Tibial nerve (tissue), 4 donors: ENCODE results near the gene CCNQ. TPM values are rescaled to one million over a fixed set of nuclear protein-coding genes. Genes with fewer than 3 reads are reported as not detected.

Source experiments
- DNase-seq, 2 donors: peaks; one replicate each; pipeline ENCODE4 v3.0.0-alpha.2; 2019; ENCODE audit warnings: low spot score in 2 of 2
- H3K27ac ChIP-seq, 4 donors: fragments of 200-600 bp; sonication (generic) in 3 of 4; one replicate each; pipeline ENCODE4 v1.5.1; 2017 to 2019; ENCODE audit warnings: mild to moderate bottlenecking in 1 of 4
- H3K27me3 ChIP-seq, 2 donors: fragments of 200-600 bp; sonication (generic) in 1 of 2; one replicate each; pipeline versions ENCODE4 v1.5.1 to v1.6.0; 2017 to 2019
- H3K36me3 ChIP-seq, 3 donors: fragments of 200-600 bp; sonication (generic); one replicate each; pipeline ENCODE4 v1.5.1; 2018 to 2019
- H3K4me1 ChIP-seq, 4 donors: fragments of 200-600 bp; sonication (generic) in 3 of 4; one replicate each; pipeline ENCODE4 v1.5.1; 2017 to 2019
- H3K4me3 ChIP-seq, 4 donors: fragments of 200-600 bp; sonication (generic) in 3 of 4; one replicate each; pipeline ENCODE4 v1.5.1; 2017 to 2019; ENCODE audit warnings: mild to moderate bottlenecking in 1 of 4, moderate library complexity in 1 of 4
- H3K9me3 ChIP-seq, 4 donors: fragments of 200-600 bp; sonication (generic) in 3 of 4; one replicate each; pipeline ENCODE4 v1.5.1; 2017 to 2019
- EP300 ChIP-seq, 2 donors: sonication (generic); formaldehyde crosslinking; IDR thresholded peaks; one replicate each; pipeline ENCODE4 v1.6.1; 2017; ENCODE audit warnings: antibody characterized with exemption in 2 of 2, mild to moderate bottlenecking in 1 of 2
- POLR2A ChIP-seq, 2 donors: fragments of 450-650 bp; IDR thresholded peaks; one replicate each; pipeline ENCODE4 v1.6.1; 2017; ENCODE audit warnings: antibody characterized with exemption in 2 of 2, mild to moderate bottlenecking in 2 of 2, moderate library complexity in 2 of 2
- WGBS, 2 donors: methylation state at CpG; one replicate each; pipeline ENCODE4 v1.1.5; 2018; 5-methylcytosine and 5-hydroxymethylcytosine counted together
- total RNA-seq, 4 donors: library from RNA; depleted of rRNA; stranded (reverse); fragments of >200 nt; gene quantifications; one replicate each; pipeline ENCODE4 v1.1.0, GENCODE V29; 2016
- TF ChIP-seq, protein P1 (sequence below), 5 experiments: fragments of 200-600 bp in 3 of 5; fragments of 450-650 bp in 2 of 5; sonication (generic) in 3 of 5; IDR thresholded peaks; one replicate each; pipeline ENCODE4 v1.5.1; 2016 to 2019; ENCODE audit warnings: antibody characterized with exemption in 5 of 5, mild to moderate bottlenecking in 3 of 5, moderate library complexity in 2 of 5

CCNQ gene
- total RNA-seq, 4 donors from 2014 or later, result 26.4 to 36.9 (median 32.2) TPM

DNA sequence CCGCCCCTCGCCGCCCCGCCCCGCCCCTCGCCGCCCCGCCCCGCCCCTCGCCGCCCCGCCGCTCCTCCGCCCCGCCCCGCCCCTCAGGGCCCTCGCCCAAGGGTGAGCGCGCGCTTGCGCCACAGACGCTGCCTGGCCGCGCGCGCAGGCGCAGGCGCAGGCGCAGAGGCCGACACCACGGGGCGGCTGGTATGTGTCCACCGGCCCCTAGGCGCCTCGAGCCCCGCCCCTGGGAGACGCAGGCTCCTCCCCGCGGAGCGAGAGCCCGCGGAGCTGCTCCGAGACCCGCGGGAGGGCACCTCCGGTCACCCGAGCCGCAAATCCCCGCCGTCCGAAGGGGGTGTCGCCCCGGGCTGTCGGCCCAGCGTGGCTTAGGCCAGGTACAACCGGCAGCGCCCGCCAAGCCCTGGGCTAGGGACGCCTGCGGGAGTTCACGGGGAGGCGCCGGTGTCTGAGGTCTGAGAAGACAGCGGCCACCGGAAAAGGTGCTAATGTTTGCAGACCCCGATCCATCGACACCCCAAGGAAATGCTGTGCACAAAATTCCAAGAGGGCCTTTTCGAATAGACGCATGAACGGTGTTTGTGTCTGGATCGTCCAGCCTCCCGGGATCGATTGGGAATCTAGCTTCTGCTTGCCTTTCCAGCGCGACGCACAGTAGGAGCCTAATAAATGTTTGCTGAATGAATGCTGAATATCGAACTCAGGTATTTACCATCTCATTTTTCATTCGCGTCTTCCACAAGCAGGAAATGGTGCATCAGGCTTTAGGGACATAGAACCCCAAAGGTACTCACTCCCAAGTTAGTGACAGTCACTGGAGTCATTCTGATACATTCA is 473 bp upstream of the CCNQ start:
- Histone ChIP-seq H3K9me3 (no peaks in the 10 kb centered on the region), H3K36me3 (peaks cover 0 to 12% (median 0%) of the 10 kb centered on the region in 3 donors), H3K4me3 (peak overlapping the region; percentile 40 to 83 (median 49)), H3K4me1 (peaks cover 0 to 22% (median 2%) of the 10 kb centered on the region in 4 donors), H3K27me3 (peaks cover 0 to under 1% of the 10 kb centered on the region in 2 donors), H3K27ac (peak overlapping the region in 3 of 4 donors; percentile 37 to 78 (median 70))
- DNase-seq, result peak; percentile 53 to 63
- 2 to 28% methylated on average over 11 to 36 of the region's 79 CpGs for WGBS, 2 donors
- TF ChIP-seq, protein P1, sequence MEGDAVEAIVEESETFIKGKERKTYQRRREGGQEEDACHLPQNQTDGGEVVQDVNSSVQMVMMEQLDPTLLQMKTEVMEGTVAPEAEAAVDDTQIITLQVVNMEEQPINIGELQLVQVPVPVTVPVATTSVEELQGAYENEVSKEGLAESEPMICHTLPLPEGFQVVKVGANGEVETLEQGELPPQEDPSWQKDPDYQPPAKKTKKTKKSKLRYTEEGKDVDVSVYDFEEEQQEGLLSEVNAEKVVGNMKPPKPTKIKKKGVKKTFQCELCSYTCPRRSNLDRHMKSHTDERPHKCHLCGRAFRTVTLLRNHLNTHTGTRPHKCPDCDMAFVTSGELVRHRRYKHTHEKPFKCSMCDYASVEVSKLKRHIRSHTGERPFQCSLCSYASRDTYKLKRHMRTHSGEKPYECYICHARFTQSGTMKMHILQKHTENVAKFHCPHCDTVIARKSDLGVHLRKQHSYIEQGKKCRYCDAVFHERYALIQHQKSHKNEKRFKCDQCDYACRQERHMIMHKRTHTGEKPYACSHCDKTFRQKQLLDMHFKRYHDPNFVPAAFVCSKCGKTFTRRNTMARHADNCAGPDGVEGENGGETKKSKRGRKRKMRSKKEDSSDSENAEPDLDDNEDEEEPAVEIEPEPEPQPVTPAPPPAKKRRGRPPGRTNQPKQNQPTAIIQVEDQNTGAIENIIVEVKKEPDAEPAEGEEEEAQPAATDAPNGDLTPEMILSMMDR (IDR thresholded peaks at IDR 0.05), result peak in 1 of 5 experiments; percentile 39
- TF ChIP-seq POLR2A (IDR thresholded peaks at IDR 0.05), result peak in 1 of 2 donors; percentile 18
- TF ChIP-seq EP300 (IDR thresholded peaks at IDR 0.05), result peak in 1 of 2 donors; percentile 9

DNA sequence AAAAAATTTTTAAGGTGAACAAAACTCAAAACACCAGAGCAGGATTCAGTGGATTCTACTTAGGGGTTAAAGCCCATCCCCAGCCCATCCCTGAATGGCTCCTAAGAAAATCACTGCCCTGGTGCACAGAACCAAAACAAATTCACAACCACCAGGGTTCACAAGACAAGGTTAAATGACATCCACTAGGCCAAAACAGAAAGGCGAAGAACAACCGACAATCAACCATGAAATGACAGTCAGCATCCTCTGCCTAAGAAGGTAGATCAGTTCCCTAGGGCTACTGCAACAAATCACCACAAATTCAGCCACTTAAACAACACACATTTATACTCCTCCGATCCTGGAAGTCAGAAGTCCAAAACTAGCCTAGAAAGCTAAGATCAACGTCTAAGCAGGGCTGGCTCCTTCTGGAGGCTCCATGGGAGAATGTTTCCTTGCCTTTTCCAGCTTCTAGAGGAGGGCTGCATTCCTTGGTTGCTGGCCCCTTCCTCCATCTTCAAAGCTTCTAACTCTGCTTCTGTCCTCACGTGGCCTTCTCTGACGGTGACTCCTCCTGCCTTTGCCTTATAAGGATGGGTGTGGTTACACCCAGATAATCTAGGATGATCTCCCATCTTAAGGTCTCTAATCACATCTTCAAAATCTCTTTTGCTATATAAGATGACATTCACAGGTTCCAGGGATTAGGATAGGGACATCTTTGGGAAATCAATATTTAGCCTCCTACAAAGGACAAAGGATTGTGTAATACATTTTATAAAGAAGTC is 1.8 kb downstream of the CCNQ start:
- Histone ChIP-seq H3K9me3 (no peaks in the 10 kb centered on the region), H3K27me3 (peaks cover 0 to 5% of the 10 kb centered on the region in 2 donors), H3K27ac (no peak overlapping the region), H3K4me1 (peaks cover 0 to 22% (median 2%) of the 10 kb centered on the region in 4 donors), H3K36me3 (peaks cover 0 to 34% (median 0%) of the 10 kb centered on the region in 3 donors), H3K4me3 (no peak overlapping the region)
- WGBS, 2 donors, result 83 to 87% methylated on average over 4 to 6 of the region's 6 CpGs
- DNase-seq, result no peak
- TF ChIP-seq, protein P1 (IDR thresholded peaks at IDR 0.05), result no peak
- TF ChIP-seq EP300 (IDR thresholded peaks at IDR 0.05) (no peak), POLR2A (IDR thresholded peaks at IDR 0.05) (no peak)

DNA sequence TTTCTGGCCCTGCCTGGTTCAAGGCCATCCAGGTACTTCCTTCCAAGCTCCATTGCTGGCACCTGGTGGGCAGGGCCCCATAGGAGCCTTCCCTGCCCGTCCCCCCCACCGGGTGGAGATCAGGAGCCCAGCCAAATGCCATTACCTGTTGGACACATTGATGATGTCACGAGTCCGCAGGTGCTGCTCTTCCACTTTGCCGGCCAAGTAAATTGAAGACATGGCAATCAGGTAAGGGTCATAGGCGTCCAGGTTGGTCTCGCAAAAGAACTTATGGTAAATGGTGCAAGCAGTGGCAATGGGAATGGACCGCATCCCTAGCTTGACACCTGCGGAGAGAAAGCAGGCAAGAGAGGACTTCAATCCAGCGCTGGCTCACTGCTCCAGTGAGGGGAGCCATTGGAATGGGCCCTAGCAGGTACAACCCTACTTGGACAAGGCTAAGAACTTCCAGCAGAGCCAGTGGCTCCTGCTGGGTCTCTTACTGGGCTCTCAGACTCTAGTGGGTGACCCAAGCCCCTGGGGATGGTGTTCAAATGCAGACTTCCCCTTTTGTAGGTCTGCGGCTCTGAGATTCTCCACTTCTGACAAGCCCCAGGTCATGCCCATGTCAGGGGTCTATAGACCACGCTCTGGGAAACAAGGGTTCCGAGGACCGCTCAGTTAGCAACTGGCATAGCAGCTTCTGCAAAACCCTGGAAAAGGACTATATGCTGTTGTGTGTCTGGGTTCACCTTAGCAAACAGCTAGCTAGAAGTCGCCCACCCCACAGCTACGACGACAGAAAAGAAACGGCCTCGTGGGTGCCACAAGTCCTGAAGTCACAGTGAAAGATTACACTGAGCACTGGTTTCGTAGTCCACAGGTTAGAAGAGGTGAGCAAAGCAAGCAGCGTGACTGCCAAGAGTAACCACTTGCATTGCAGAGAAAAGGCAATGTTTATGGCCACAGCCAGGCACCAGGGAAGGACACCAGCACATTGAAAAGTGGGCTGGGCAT is 2.8 kb downstream of the CCNQ start:
- TF ChIP-seq, protein P1 (IDR thresholded peaks at IDR 0.05), result no peak
- no peak for TF ChIP-seq EP300 (IDR thresholded peaks at IDR 0.05)
- TF ChIP-seq POLR2A (IDR thresholded peaks at IDR 0.05), result no peak
- Histone ChIP-seq H3K36me3 (peaks cover 0 to 45% (median 0%) of the 10 kb centered on the region in 3 donors), H3K27ac (no peak overlapping the region), H3K4me3 (no peak overlapping the region), H3K27me3 (peaks cover 0 to 5% of the 10 kb centered on the region in 2 donors), H3K9me3 (no peaks in the 10 kb centered on the region), H3K4me1 (peaks cover 0 to 21% (median 2%) of the 10 kb centered on the region in 4 donors)
- 93 to 95% methylated on average over 8 to 21 of the region's 21 CpGs for WGBS, 2 donors
- no peak for DNase-seq

DNA sequence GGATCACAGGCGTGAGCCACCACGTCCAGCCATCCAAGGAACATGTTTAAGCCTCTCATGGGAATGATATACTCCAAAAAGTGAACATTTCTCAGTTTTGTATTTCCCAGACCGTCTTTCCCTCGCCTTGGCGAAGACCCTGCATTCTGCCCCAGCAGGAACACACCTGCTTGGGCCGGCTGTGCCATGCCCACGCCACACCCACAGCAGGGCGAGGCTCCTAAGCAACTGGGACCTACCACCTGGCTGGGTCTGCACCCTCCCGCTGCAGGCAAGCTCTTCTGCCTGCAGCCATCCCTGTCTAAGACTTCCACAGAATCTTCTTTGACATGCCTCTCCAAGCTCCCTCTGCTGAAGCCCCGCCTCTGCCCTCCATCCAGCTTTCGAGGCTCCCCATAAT is 3.6 kb downstream of the CCNQ start:
- no peaks in the 10 kb centered on the region for H3K9me3 ChIP-seq
- H3K4me1 ChIP-seq, result peaks cover 0 to 13% (median 2%) of the 10 kb centered on the region in 4 donors
- 84 to 94% methylated on average over 11 of the region's 11 CpGs for WGBS, 2 donors
- no peak overlapping the region for H3K27ac ChIP-seq
- no peak overlapping the region for H3K4me3 ChIP-seq
- DNase-seq, result no peak
- H3K27me3 ChIP-seq, result peaks cover 0 to 5% of the 10 kb centered on the region in 2 donors
- no peak for TF ChIP-seq POLR2A (IDR thresholded peaks at IDR 0.05)
- TF ChIP-seq, protein P1 (IDR thresholded peaks at IDR 0.05), result no peak
- TF ChIP-seq EP300 (IDR thresholded peaks at IDR 0.05), result no peak
- peaks cover 0 to 52% (median 0%) of the 10 kb centered on the region in 3 donors for H3K36me3 ChIP-seq
